ENCODE data around the gene SAP130.

The SAP130 gene

GRCh38 chr2:128058114-128058513 lies 30.3 kb upstream of the SAP130 start:
- no peak overlapping the region for H3K4me3 ChIP-seq (ENCODE audit: low read depth, low read length)
- no peak for DNase-seq (ENCODE audit: low read depth)
- TF ChIP-seq CTCF (conservative IDR thresholded peaks at IDR 0.05; ENCODE audit: low read depth, low read length) = no peak

DNA sequence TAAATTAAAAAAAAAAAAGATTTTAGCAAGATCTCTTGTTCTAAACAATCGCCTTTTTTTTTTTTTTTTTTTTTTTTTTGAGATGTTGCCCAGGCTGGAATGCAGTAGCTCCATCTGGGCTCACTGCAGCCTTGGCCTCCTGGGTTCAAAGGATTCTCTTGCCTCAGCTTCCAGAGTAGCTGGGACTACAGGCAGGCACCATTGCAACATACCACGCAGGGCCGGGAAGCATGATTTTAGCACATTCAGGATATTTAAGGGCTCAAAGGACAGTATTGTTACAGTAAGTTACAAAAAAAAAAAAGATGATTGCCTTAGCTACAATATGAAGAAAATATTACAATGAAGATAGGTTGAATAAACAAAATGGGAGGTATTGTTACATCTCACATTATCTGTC lies 29.5 kb upstream of the SAP130 start:
- no peak overlapping the region for H3K4me3 ChIP-seq (ENCODE audit: low read depth, low read length)
- DNase-seq (ENCODE audit: low read depth) = no peak
- TF ChIP-seq CTCF (conservative IDR thresholded peaks at IDR 0.05; ENCODE audit: low read depth, low read length) = no peak

DNA sequence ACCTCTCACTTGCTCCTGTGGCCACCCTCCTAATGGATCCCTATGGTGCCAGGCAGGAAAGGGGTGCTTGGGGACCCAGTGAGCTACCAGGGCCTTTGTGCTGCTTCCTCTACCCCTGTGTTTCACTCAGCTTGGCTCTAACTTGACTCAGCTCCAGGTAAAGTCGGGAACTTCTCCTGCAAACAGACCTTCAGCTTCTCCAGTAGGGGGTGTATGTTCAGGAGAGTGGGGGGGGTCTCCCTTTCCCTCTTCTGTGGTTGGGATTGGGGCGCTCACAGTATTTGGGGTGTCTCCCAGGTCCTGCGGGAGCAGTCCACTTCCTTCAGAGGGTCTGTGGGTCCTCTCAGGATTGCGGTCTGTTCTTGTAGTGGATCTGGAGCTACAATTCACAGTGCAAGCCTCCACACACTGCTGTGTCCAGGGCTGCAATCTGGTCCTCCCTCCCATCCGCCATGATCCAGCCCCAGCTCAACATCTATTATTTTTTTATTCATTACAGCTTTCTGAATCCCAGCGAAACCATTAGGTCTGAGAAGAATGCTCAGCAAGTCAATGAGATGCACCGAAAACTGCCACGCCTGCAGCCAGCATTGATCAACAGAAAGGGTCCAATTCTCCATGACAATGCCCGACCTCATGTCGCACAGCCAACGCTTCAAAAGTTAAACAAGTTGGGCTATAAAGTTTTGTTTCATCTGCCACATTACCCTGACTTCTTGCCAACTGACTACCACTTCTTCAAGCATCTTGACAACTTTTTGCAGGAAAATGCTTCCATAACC lies 26.4 kb upstream of the SAP130 start:
- TF ChIP-seq CTCF (conservative IDR thresholded peaks at IDR 0.05; ENCODE audit: low read depth, low read length) = no peak

GRCh38 chr2:128053331-128053730 lies 25.5 kb upstream of the SAP130 start:
- DNase-seq (ENCODE audit: low read depth) = no peak
- TF ChIP-seq CTCF (conservative IDR thresholded peaks at IDR 0.05; ENCODE audit: low read depth, low read length) = no peak
- no peak overlapping the region for H3K4me3 ChIP-seq (ENCODE audit: low read depth, low read length)

More for the DNA sequence above, 26.4 kb upstream of the SAP130 start:
- DNase-seq (ENCODE audit: low read depth) = no peak
- H3K4me3 ChIP-seq (ENCODE audit: low read depth, low read length) = no peak overlapping the region

GRCh38 chr2:128043041-128043440 lies 15.2 kb upstream of the SAP130 start:
- no peak for TF ChIP-seq CTCF (conservative IDR thresholded peaks at IDR 0.05; ENCODE audit: low read depth, low read length)
- no peak for DNase-seq (ENCODE audit: low read depth)
- H3K4me3 ChIP-seq (ENCODE audit: low read depth, low read length) = no peak overlapping the region

GRCh38 chr2:128041561-128041960 lies 13.7 kb upstream of the SAP130 start:
- DNase-seq (ENCODE audit: low read depth) = no peak
- TF ChIP-seq CTCF (conservative IDR thresholded peaks at IDR 0.05; ENCODE audit: low read depth, low read length) = no peak
- no peak overlapping the region for H3K4me3 ChIP-seq (ENCODE audit: low read depth, low read length)

DNA sequence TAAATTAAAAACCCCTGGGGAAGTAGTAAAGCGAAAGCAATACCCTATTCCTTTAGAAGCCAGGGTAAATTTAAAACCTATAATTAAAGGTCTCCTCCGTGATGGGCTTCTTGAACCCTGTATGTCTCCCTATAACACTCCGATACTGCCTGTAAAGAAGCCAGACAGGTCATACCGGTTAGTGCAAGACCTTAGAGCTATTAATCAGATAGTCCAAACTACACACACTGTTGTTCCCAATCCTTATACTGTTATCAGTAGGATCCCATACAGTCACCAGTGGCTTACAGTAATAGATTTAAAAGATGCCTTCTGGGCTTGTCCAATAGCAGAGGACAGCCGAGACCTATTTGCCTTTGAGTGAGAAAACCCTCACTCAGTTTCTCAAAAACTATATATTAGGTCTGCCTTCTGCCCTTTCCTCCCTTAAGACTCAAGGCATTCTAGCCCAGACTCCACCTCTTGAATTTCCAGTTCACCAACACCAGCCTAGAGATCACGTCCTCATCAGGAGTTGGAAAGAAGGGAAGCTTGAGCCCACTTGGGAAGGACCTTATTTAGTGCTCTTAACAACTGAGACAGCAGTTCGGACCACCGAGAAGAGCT lies 12.4 kb upstream of the SAP130 start:
- no peak overlapping the region for H3K4me3 ChIP-seq (ENCODE audit: low read depth, low read length)
- DNase-seq (ENCODE audit: low read depth) = no peak
- no peak for TF ChIP-seq CTCF (conservative IDR thresholded peaks at IDR 0.05; ENCODE audit: low read depth, low read length)

Measured in choroid plexus epithelial cell (primary cell).